Sigmoid colon (tissue), 7 donors: ENCODE measurements around the gene NUDT4. TPM values are rescaled to one million over a fixed set of nuclear protein-coding genes. Genes with fewer than 3 reads are reported as not detected.
"Not testable (repeated sequence)": the region's sequence is repeated elsewhere in the genome, so short reads cannot be mapped to it uniquely, and the experiment has no call there.

Experiments
- DNase-seq: peaks from one replicate; pipeline ENCODE4 v3.0.0-alpha.2; 2019
- H3K27ac ChIP-seq, 4 donors: fragments of 200-600 bp; sonication (generic); one replicate each; pipeline ENCODE4 v1.5.1; 2016 to 2019; ENCODE audit warnings: mild to moderate bottlenecking in 1 of 4
- H3K27me3 ChIP-seq, 3 donors: fragments of 200-600 bp; sonication (generic); one replicate each; pipeline ENCODE4 v1.5.1; 2019; ENCODE audit warnings: mild to moderate bottlenecking in 1 of 3
- H3K36me3 ChIP-seq, 4 donors: fragments of 200-600 bp; sonication (generic); one replicate each; pipeline ENCODE4 v1.5.1; 2016 to 2019
- H3K4me1 ChIP-seq, 4 donors: fragments of 200-600 bp; sonication (generic); one replicate each; pipeline ENCODE4 v1.5.1; 2017 to 2019
- H3K4me3 ChIP-seq, 4 donors: fragments of 200-600 bp; sonication (generic); one replicate each; pipeline ENCODE4 v1.5.1; 2017 to 2019; ENCODE audit warnings: mild to moderate bottlenecking in 2 of 4, moderate library complexity in 1 of 4
- H3K9me3 ChIP-seq, 4 donors: fragments of 200-600 bp in 3 of 4; sonication (generic) in 3 of 4; one replicate each; pipeline versions ENCODE4 v1.5.1 to v1.6.1; 2013 to 2019
- EP300 ChIP-seq, 4 donors: sonication (generic); formaldehyde crosslinking; IDR thresholded peaks; one replicate each; pipeline ENCODE4 v1.6.1; 2017; ENCODE audit warnings: antibody characterized with exemption in 4 of 4
- POLR2A ChIP-seq, 2 donors: fragments of 450-650 bp; IDR thresholded peaks; one replicate each; pipeline ENCODE4 v1.6.1; 2016; ENCODE audit warnings: antibody characterized with exemption in 2 of 2, mild to moderate bottlenecking in 2 of 2, moderate library complexity in 2 of 2
- POLR2AphosphoS5 ChIP-seq, 4 donors: sonication (generic); formaldehyde crosslinking; IDR thresholded peaks; one replicate each; pipeline ENCODE4 v1.6.1; 2017; ENCODE audit warnings: antibody characterized with exemption in 4 of 4
- WGBS, 2 donors: extraction: QIAGEN DNeasy Blood & Tissue Kit; methylation state at CpG; one replicate each; pipeline ENCODE4 v1.1.7; 2013; 5-methylcytosine and 5-hydroxymethylcytosine counted together
- intact Hi-C: fragments of 100-400 bp; cut with DNase I; formaldehyde crosslinking; loops from one replicate; pipeline ENCODE4 v1.15.1; 2023
- polyA plus RNA-seq, 3 donors: library from polyadenylated mRNA; stranded (reverse); fragments of 200-250 nt; gene quantifications; one replicate each; pipeline ENCODE4 v1.2.3, GENCODE V29; 2013
- total RNA-seq, 4 donors: library from RNA; depleted of rRNA; stranded (reverse); fragments of >200 nt; gene quantifications; one replicate each; pipeline ENCODE4 v1.1.0, GENCODE V29; 2016
- TF ChIP-seq, protein P1 (sequence below), 4 experiments: fragments of 450-650 bp in 3 of 4; fragments of 200-600 bp in 1 of 4; IDR thresholded peaks; one replicate each; pipeline ENCODE4 v1.5.1; 2016 to 2019; ENCODE audit warnings: antibody characterized with exemption in 4 of 4, mild to moderate bottlenecking in 3 of 4, moderate library complexity in 2 of 4
- donor health status: healthy with polysubstance abuse.
- donor health status: Bipolar disorder and iron deficiency.
- donor health status: healthy.

The NUDT4 gene
- total and polyA plus RNA-seq, 7 donors: 45.7 to 83.7 (median 48.5) TPM

DNA sequence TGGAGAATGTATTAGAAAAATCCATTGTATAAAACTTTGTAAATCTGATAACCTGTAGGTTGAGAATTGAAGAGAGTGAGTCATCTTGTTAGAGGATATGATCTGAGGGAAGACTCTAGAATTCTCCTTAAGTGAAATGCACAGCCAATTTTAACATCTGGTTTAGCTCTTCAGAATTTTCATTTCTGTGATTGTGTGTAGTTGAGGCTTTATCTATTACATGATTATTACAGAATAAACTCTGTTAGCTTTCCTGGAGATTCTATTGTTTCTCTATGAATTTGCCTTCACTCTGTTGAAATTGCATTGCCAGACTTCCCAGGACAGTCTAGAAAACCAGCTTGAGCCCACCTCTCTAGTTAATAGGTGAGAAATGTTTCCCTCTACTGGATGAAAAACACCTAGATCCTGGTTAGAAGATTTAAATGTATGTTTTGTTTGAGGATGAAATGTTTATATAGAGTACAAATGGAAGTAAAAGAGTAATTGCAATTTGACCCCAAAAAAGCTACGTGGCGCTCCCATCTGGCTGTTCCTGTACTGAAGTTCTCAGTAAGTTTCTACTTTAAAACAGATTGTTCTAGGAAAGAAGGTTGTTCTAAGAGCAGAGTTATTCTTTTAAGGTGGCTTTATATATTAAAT, 2.9 kb downstream of the NUDT4 start:
- H3K27ac ChIP-seq: peak overlapping the region; percentile 94 to 97 (median 96)
- WGBS, 2 donors: 16 to 25% methylated on average over 2 of the region's 2 CpGs
- no peak for TF ChIP-seq EP300 (IDR thresholded peaks at IDR 0.05)
- no peak for TF ChIP-seq POLR2AphosphoS5 (IDR thresholded peaks at IDR 0.05)
- no peak for TF ChIP-seq POLR2A (IDR thresholded peaks at IDR 0.05)
- TF ChIP-seq, protein P1, sequence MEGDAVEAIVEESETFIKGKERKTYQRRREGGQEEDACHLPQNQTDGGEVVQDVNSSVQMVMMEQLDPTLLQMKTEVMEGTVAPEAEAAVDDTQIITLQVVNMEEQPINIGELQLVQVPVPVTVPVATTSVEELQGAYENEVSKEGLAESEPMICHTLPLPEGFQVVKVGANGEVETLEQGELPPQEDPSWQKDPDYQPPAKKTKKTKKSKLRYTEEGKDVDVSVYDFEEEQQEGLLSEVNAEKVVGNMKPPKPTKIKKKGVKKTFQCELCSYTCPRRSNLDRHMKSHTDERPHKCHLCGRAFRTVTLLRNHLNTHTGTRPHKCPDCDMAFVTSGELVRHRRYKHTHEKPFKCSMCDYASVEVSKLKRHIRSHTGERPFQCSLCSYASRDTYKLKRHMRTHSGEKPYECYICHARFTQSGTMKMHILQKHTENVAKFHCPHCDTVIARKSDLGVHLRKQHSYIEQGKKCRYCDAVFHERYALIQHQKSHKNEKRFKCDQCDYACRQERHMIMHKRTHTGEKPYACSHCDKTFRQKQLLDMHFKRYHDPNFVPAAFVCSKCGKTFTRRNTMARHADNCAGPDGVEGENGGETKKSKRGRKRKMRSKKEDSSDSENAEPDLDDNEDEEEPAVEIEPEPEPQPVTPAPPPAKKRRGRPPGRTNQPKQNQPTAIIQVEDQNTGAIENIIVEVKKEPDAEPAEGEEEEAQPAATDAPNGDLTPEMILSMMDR (IDR thresholded peaks at IDR 0.05): no peak

DNA sequence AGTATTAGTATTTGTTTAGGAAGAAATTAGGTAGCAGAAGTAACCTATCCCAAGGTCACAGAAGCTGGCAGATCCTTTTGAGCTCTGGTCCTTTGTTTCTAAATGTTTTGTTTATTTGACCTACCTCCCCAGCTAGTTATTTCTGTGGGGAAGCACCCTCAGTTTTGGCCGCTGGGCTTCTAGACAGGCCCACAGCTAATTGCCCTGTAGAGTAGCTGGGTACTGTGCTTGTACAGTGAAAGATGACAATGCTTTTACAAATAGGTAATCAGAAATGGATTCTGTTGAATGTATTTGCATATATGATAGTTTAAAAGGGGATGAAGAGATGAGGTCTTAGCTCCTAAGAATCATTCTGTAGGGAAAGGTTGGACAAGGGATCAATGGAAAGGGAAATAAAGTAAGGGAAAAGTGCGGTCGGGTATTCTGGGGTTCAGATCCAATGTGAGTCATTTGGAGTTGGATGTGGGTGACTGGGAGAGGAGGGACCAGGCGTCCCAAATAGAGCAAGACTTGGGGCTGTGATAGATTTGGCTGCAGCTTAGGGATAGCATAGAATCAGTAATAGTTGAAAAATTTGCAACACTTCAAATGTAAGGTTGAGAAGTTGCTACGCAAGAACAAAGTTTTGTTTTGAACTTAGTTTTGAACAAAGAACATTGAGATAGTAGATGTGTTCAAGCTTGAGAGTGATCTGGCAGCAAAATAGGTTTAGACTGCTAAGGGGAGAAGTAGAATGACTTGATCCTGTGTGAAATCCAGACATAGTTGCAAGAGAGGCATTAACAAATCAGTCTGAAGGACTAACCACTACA, 3.6 kb downstream of the NUDT4 start:
- Histone ChIP-seq H3K4me3 (peak overlapping the region; percentile 8 to 93 (median 80)), H3K27me3 (no peaks in the 10 kb centered on the region), H3K36me3 (no peaks in the 10 kb centered on the region), H3K4me1 (peaks cover 4 to 64% (median 35%) of the 10 kb centered on the region in 4 donors), H3K9me3 (no peaks in the 10 kb centered on the region), H3K27ac (peak overlapping the region; percentile 94 to 97 (median 96))
- TF ChIP-seq POLR2A (IDR thresholded peaks at IDR 0.05): no peak
- no peak for TF ChIP-seq POLR2AphosphoS5 (IDR thresholded peaks at IDR 0.05)
- TF ChIP-seq EP300 (IDR thresholded peaks at IDR 0.05): no peak
- TF ChIP-seq, protein P1 (IDR thresholded peaks at IDR 0.05): no peak
- DNase-seq: no peak
- 51 to 63% methylated on average over 5 of the region's 5 CpGs for WGBS, 2 donors
- intact Hi-C loops: loop anchor here (5.0 kb wide), 1 partner anchor 394 kb away; no protein-coding TSS in a partner anchor

More for the DNA sequence above, 2.9 kb downstream of the NUDT4 start:
- intact Hi-C loops: loop anchor here (5.0 kb wide), 1 partner anchor 393 kb away; no protein-coding TSS in a partner anchor
- H3K4me3 ChIP-seq: peak overlapping the region; percentile 74 to 93 (median 80)
- H3K27me3 ChIP-seq: no peaks in the 10 kb centered on the region
- peaks cover 4 to 67% (median 35%) of the 10 kb centered on the region in 4 donors for H3K4me1 ChIP-seq
- DNase-seq: no peak
- H3K36me3 ChIP-seq: no peaks in the 10 kb centered on the region
- no peaks in the 10 kb centered on the region for H3K9me3 ChIP-seq

DNA sequence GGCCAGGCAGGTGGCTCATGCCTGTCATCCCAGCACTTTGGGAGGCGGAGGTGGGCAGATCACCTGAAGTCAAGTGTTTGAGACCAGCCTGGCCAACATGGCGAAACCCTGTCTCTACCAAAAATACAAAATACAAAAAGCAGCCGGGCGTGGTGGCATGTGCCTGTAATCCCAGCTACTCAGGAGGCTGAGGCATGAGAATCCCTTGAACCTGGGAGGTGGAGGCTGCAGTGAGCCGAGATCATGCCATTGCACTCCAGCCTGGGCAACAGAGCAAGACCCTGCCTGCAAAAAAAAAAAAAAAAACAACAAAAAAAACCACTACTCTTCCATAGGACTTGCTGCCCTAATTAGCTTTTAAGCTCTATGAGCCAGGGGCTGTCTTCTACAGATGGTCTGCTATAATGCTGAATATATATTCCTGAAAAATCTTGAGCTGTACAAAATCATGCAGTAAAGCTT, 4.3 kb downstream of the NUDT4 start:
- not testable (repeated sequence) for H3K9me3 ChIP-seq, H3K27me3 ChIP-seq, H3K36me3 ChIP-seq, DNase-seq
- Histone ChIP-seq H3K27ac (peak overlapping the region in 3 of 4 donors; percentile 94 to 97 (median 96)), H3K4me3 (peak overlapping the region in 1 of 4 donors; percentile 77), H3K4me1 (peaks cover 4 to 58% (median 33%) of the 10 kb centered on the region in 4 donors)
- intact Hi-C loops: loop anchor here (5.0 kb wide), 1 partner anchor 395 kb away; no protein-coding TSS in a partner anchor
- WGBS, 2 donors: 89 to 90% methylated on average over 5 of the region's 5 CpGs

DNA sequence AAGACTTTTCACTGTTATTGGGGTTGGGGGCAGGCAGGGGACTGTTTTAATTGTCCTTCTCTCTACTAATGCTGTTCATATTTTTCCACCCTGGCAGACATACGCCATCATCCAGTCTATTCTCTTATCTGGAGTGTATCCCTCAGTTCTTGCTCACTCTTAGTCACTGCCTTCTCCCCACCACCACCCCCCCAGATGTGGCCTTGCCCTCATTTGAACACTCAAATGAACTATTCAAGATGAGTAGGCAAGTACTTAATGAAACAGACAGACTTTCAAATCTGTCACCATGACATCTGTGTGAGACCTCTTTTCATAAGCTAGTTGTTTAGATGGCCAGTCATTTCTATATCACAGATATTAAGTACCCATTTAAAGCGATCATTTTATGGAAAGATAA, 10.1 kb downstream of the NUDT4 start:
- Histone ChIP-seq H3K27ac (no peak overlapping the region), H3K4me1 (peaks cover 0 to 49% (median 27%) of the 10 kb centered on the region in 4 donors), H3K27me3 (no peaks in the 10 kb centered on the region), H3K9me3 (no peaks in the 10 kb centered on the region), H3K4me3 (no peak overlapping the region), H3K36me3 (no peaks in the 10 kb centered on the region)
- TF ChIP-seq POLR2AphosphoS5 (IDR thresholded peaks at IDR 0.05): no peak
- TF ChIP-seq EP300 (IDR thresholded peaks at IDR 0.05): no peak
- TF ChIP-seq, protein P1 (IDR thresholded peaks at IDR 0.05): no peak
- no peak for TF ChIP-seq POLR2A (IDR thresholded peaks at IDR 0.05)
- intact Hi-C loops: no loop called here
- 83 to 87% methylated on average over 2 of the region's 2 CpGs for whole genome bisulfite sequencing, 2 donors
- DNase-seq: no peak

DNA sequence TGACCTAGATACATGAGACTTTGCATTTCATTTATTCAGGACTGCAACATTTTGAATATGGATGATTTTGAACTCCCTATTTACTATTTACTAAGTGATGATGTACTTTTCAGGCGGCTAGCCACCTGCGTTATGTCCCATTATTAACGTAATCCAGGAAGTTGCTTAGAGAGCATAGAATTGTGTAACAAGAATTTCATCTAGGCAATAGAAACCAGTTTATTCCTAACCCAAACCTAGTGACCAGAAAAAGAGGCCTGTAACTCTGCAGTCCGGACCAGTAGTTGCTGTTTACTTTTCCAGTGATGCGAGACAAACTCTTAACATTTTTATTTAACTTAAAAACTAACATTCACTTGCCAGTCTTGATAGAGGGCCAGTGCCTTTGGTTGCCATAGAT, 12.3 kb downstream of the NUDT4 start:
- DNase-seq: no peak
- intact Hi-C loops: no loop called here
- H3K4me3 ChIP-seq: no peak overlapping the region
- no peaks in the 10 kb centered on the region for H3K36me3 ChIP-seq
- H3K9me3 ChIP-seq: no peaks in the 10 kb centered on the region
- WGBS, 2 donors: 54 to 65% methylated on average over 5 of the region's 5 CpGs
- TF ChIP-seq POLR2A (IDR thresholded peaks at IDR 0.05) (no peak), EP300 (IDR thresholded peaks at IDR 0.05) (no peak), POLR2AphosphoS5 (IDR thresholded peaks at IDR 0.05) (no peak)
- TF ChIP-seq, protein P1 (IDR thresholded peaks at IDR 0.05): no peak
- no peaks in the 10 kb centered on the region for H3K27me3 ChIP-seq
- H3K4me1 ChIP-seq: peaks cover 0 to 34% (median 19%) of the 10 kb centered on the region in 4 donors
- no peak overlapping the region for H3K27ac ChIP-seq
